SU-DHL-6 (cell line): ENCODE results near the gene OTUD6A.

Source experiments
- H2AFZ ChIP-seq: fragments of 200-600 bp; sonication (generic); 2 replicates; pipeline ENCODE4 v1.6.1; 2014; ENCODE audit warnings: low read depth, mild to moderate bottlenecking, moderate library complexity, mixed read lengths, antibody characterized with exemption, low read length; ENCODE audit not compliant: severe bottlenecking
- H3F3A ChIP-seq: fragments of 200-600 bp; shearing (Covaris generic); 2 replicates; pipeline ENCODE4 v1.6.0; 2016; ENCODE audit warnings: antibody characterized with exemption, mild to moderate bottlenecking; ENCODE audit not compliant: insufficient read depth
- H3K27ac ChIP-seq: fragments of 200-600 bp; sonication (generic); 2 replicates; pipeline ENCODE4 v1.5.1; 2016; ENCODE audit warnings: low read depth, mild to moderate bottlenecking, low read length, moderate library complexity, mixed read lengths
- H3K27me3 ChIP-seq: fragments of 200-600 bp; sonication (generic), shearing (Covaris generic); 2 replicates; pipeline ENCODE4 v1.6.0; 2014; ENCODE audit warnings: mild to moderate bottlenecking, low read length
- H3K36me3 ChIP-seq: fragments of 200-600 bp; sonication (generic); 2 replicates; pipeline ENCODE4 v1.6.1; 2014; ENCODE audit warnings: mild to moderate bottlenecking, low read length, mixed read lengths
- H3K4me2 ChIP-seq: fragments of 300-600, 200-600 bp; shearing (Covaris generic), sonication (generic); 2 replicates; pipeline ENCODE4 v1.6.0; 2014; ENCODE audit warnings: low read length, low read depth, mild to moderate bottlenecking; ENCODE audit not compliant: poor library complexity, severe bottlenecking
- H3K4me3 ChIP-seq: fragments of 200-600 bp; sonication (generic); 2 replicates; pipeline ENCODE4 v1.5.1; 2014; ENCODE audit warnings: antibody characterized with exemption, low read length, mild to moderate bottlenecking, mixed read lengths; ENCODE audit not compliant: insufficient read depth, poor library complexity, severe bottlenecking
- H3K79me2 ChIP-seq: fragments of 200-600 bp; sonication (generic); 2 replicates; pipeline ENCODE4 v1.6.1; 2014; ENCODE audit warnings: mild to moderate bottlenecking, low read length, moderate library complexity; ENCODE audit not compliant: insufficient read depth
- H3K9ac ChIP-seq: fragments of 200-600 bp; sonication (generic); 2 replicates; pipeline ENCODE4 v1.7.0; 2014; ENCODE audit warnings: mild to moderate bottlenecking, low read length
- H3K9me2 ChIP-seq: fragments of 200-600 bp; sonication (generic); replicated peaks from 2 replicates; pipeline ENCODE4 v1.6.1; 2014; ENCODE audit warnings: low read length; ENCODE audit not compliant: insufficient read depth
- H3K9me3 ChIP-seq: fragments of 200-600 bp; sonication (generic); 2 replicates; pipeline ENCODE4 v1.6.1; 2014; ENCODE audit warnings: low read length, mixed read lengths; ENCODE audit not compliant: insufficient read depth
- H4K20me1 ChIP-seq: fragments of 200-600 bp; sonication (generic); 2 replicates; pipeline ENCODE4 v1.6.1; 2014; ENCODE audit warnings: low read depth, mild to moderate bottlenecking, antibody characterized with exemption, low read length, moderate library complexity, mixed read lengths
- CTCF ChIP-seq: fragments of 200-600 bp; sonication (generic); IDR thresholded peaks from one replicate; pipeline ENCODE4 v1.5.1; 2017; ENCODE audit warnings: antibody characterized with exemption, mild to moderate bottlenecking, low read length, moderate library complexity; ENCODE audit not compliant: insufficient read depth, poor library complexity, severe bottlenecking
- EZH2phosphoT487 ChIP-seq: fragments of 200-600 bp; sonication (generic), shearing (Covaris generic); conservative IDR thresholded peaks from 2 replicates; pipeline ENCODE4 v1.6.1; 2018; ENCODE audit warnings: mild to moderate bottlenecking, antibody characterized with exemption, low read length, moderate library complexity, mixed read lengths

The OTUD6A gene

GRCh38 chrX:70079297-70079696, 17.0 kb downstream of the OTUD6A start:
- Histone ChIP-seq H2AFZ (no peak overlapping the region), H4K20me1 (no peaks in the 10 kb centered on the region), H3K36me3 (no peaks in the 10 kb centered on the region), H3K9me3 (no peaks in the 10 kb centered on the region), H3K9ac (no peak overlapping the region), H3K79me2 (no peaks in the 10 kb centered on the region), H3K9me2 (no peaks in the 10 kb centered on the region), H3K27ac (no peak overlapping the region), H3K4me3 (no peak overlapping the region), H3F3A (no peaks in the 10 kb centered on the region), H3K4me2 (no peak overlapping the region), H3K27me3 (no peaks in the 10 kb centered on the region)
- no peak for TF ChIP-seq CTCF
- TF ChIP-seq EZH2phosphoT487, result no peak

GRCh38 chrX:70079870-70080269, 17.6 kb downstream of the OTUD6A start:
- Histone ChIP-seq H3K4me2 (no peak overlapping the region), H3K4me3 (no peak overlapping the region), H3K79me2 (no peaks in the 10 kb centered on the region), H4K20me1 (no peaks in the 10 kb centered on the region), H2AFZ (no peak overlapping the region), H3F3A (no peaks in the 10 kb centered on the region), H3K9ac (no peak overlapping the region), H3K27ac (no peak overlapping the region), H3K9me3 (no peaks in the 10 kb centered on the region), H3K36me3 (no peaks in the 10 kb centered on the region), H3K27me3 (no peaks in the 10 kb centered on the region), H3K9me2 (no peaks in the 10 kb centered on the region)
- TF ChIP-seq EZH2phosphoT487 (no peak), CTCF (no peak)

- H3K9me3 ChIP-seq, result no peaks in the 10 kb centered on the region
- no peaks in the 10 kb centered on the region for H3K36me3 ChIP-seq
- no peak overlapping the region for H2AFZ ChIP-seq
- H3K4me3 ChIP-seq, result no peak overlapping the region
- no peaks in the 10 kb centered on the region for H3F3A ChIP-seq
- no peak overlapping the region for H3K27ac ChIP-seq
- H3K4me2 ChIP-seq, result no peak overlapping the region
- no peaks in the 10 kb centered on the region for H4K20me1 ChIP-seq
- no peak for TF ChIP-seq EZH2phosphoT487
- no peak for TF ChIP-seq CTCF
- no peaks in the 10 kb centered on the region for H3K27me3 ChIP-seq
- no peak overlapping the region for H3K9ac ChIP-seq
- no peaks in the 10 kb centered on the region for H3K9me2 ChIP-seq
- no peaks in the 10 kb centered on the region for H3K79me2 ChIP-seq
Measured at GRCh38 chrX:70082723-70083122, 20.5 kb downstream of the OTUD6A start.
